H9 (cell line): ENCODE data around the gene SETBP1. TPM values are rescaled to one million over a fixed set of nuclear protein-coding genes. Genes with fewer than 3 reads are reported as not detected.

ENCODE experiments used
- DNase-seq: peaks from one replicate; pipeline ENCODE4 v3.0.0-alpha.2; 2017
- H2AFZ ChIP-seq: one replicate; pipeline ENCODE4 v1.6.1; 2013; ENCODE audit warnings: mild to moderate bottlenecking, low read length, control low read depth, moderate library complexity
- H2AK5ac ChIP-seq: 2 replicates; pipeline ENCODE4 v1.6.1; 2013; ENCODE audit warnings: low read length, control low read depth, mixed read lengths; ENCODE audit not compliant: insufficient read length
- H2BK120ac ChIP-seq: one replicate; pipeline ENCODE4 v1.6.1; 2013; ENCODE audit warnings: low read depth, mild to moderate bottlenecking, low read length, control low read depth, inconsistent platforms; ENCODE audit not compliant: poor library complexity, severe bottlenecking
- H2BK12ac ChIP-seq: 2 replicates; pipeline ENCODE4 v1.6.1; 2013; ENCODE audit warnings: low read length, control low read depth, mixed read lengths, low read depth; ENCODE audit not compliant: insufficient read length
- H2BK15ac ChIP-seq: 2 replicates; pipeline ENCODE4 v1.6.1; 2013; ENCODE audit warnings: low read depth, low read length, control low read depth
- H2BK20ac ChIP-seq: one replicate; pipeline ENCODE4 v1.6.1; 2013; ENCODE audit warnings: low read depth, mild to moderate bottlenecking, low read length, control low read depth, inconsistent platforms; ENCODE audit not compliant: poor library complexity, severe bottlenecking
- H2BK5ac ChIP-seq: 2 replicates; pipeline ENCODE4 v1.6.1; 2013; ENCODE audit warnings: low read length, control low read depth, mixed read lengths; ENCODE audit not compliant: insufficient read length
- H3K14ac ChIP-seq: 2 replicates; pipeline ENCODE4 v1.6.1; 2013; ENCODE audit warnings: low read length, control low read depth; ENCODE audit not compliant: insufficient read depth
- H3K18ac ChIP-seq: 2 replicates; pipeline ENCODE4 v1.6.1; 2013; ENCODE audit warnings: low read depth, mild to moderate bottlenecking, mixed read lengths, low read length, control low read depth; ENCODE audit not compliant: insufficient read length
- H3K23ac ChIP-seq: 2 replicates; pipeline ENCODE4 v1.6.1; 2013; ENCODE audit warnings: low read length, control low read depth, mixed read lengths, low read depth; ENCODE audit not compliant: insufficient read length
- H3K23me2 ChIP-seq: 2 replicates; pipeline ENCODE4 v1.6.1; 2013; ENCODE audit warnings: low read depth, mild to moderate bottlenecking, mixed read lengths, low read length, control low read depth; ENCODE audit not compliant: insufficient read length, poor library complexity, severe bottlenecking
- H3K27ac ChIP-seq: 2 replicates; pipeline ENCODE4 v1.5.1; 2013; ENCODE audit warnings: low read length, control low read depth, mixed read lengths, low read depth; ENCODE audit not compliant: insufficient read length
- H3K27me3 ChIP-seq: 2 replicates; pipeline ENCODE4 v1.6.1; 2013; ENCODE audit warnings: low read length, control low read depth, inconsistent platforms; ENCODE audit not compliant: insufficient read depth
- H3K4ac ChIP-seq: 2 replicates; pipeline ENCODE4 v1.6.1; 2013; ENCODE audit warnings: low read depth, mild to moderate bottlenecking, control low read depth, inconsistent platforms, low read length, moderate library complexity
- H3K4me1 ChIP-seq: 2 replicates; pipeline ENCODE4 v1.6.1; 2013; ENCODE audit warnings: low read length, control low read depth, inconsistent platforms; ENCODE audit not compliant: insufficient read depth
- H3K4me2 ChIP-seq: 2 replicates; pipeline ENCODE4 v1.6.1; 2013; ENCODE audit warnings: low read length, control low read depth, mixed read lengths; ENCODE audit not compliant: insufficient read length, insufficient read depth
- H3K56ac ChIP-seq: 2 replicates; pipeline ENCODE4 v1.6.1; 2013; ENCODE audit warnings: low read depth, mild to moderate bottlenecking, mixed read lengths, low read length, control low read depth; ENCODE audit not compliant: insufficient read length
- H3K79me1 ChIP-seq: 2 replicates; pipeline ENCODE4 v1.6.1; 2013; ENCODE audit warnings: low read depth, mild to moderate bottlenecking, moderate library complexity, low read length, control low read depth, inconsistent platforms; ENCODE audit not compliant: insufficient read depth, poor library complexity, severe bottlenecking
- H3K79me2 ChIP-seq: 2 replicates; pipeline ENCODE4 v1.6.1; 2013; ENCODE audit warnings: low read length, control low read depth, inconsistent platforms; ENCODE audit not compliant: insufficient read depth
- H3K9ac ChIP-seq: 2 replicates; pipeline ENCODE4 v1.6.1; 2013; ENCODE audit warnings: low read length, control low read depth, mixed read lengths; ENCODE audit not compliant: insufficient read length; ENCODE audit errors: extremely low read depth
- H3K9me3 ChIP-seq: one replicate; pipeline ENCODE4 v1.6.1; 2013; ENCODE audit warnings: low read depth, low read length, inconsistent platforms; ENCODE audit not compliant: control insufficient read depth
- H3T11ph ChIP-seq: one replicate; pipeline ENCODE4 v1.6.1; 2013; ENCODE audit warnings: mild to moderate bottlenecking, low read length, control low read depth, inconsistent platforms
- H4K20me1 ChIP-seq: one replicate; pipeline ENCODE4 v1.6.1; 2013; ENCODE audit not compliant: control insufficient read depth, insufficient read length, insufficient read depth
- H4K5ac ChIP-seq: 2 replicates; pipeline ENCODE4 v1.6.1; 2013; ENCODE audit warnings: low read depth, mild to moderate bottlenecking, mixed read lengths, low read length, control low read depth; ENCODE audit not compliant: insufficient read length
- H4K8ac ChIP-seq: replicated peaks from 2 replicates; pipeline ENCODE4 v1.6.1; 2013; ENCODE audit warnings: low read length, control low read depth, mixed read lengths, low read depth; ENCODE audit not compliant: insufficient read length
- H4K91ac ChIP-seq: 2 replicates; pipeline ENCODE4 v1.6.1; 2013; ENCODE audit warnings: low read depth, mild to moderate bottlenecking, moderate library complexity, mixed read lengths, low read length, control low read depth; ENCODE audit not compliant: insufficient read length
- H3K27ac Mint-ChIP-seq, 3 experiments: 2 replicates in 2 of 3; 3 replicates in 1 of 3; pipeline ENCODE4 v1.8.0; 2020 to 2021; ENCODE audit warnings: mixed read lengths in 3 of 3, mild to moderate bottlenecking in 1 of 3, moderate library complexity in 1 of 3
- H3K27me3 Mint-ChIP-seq: 2 replicates; pipeline ENCODE4 v1.8.0; 2021; ENCODE audit warnings: low read depth, mild to moderate bottlenecking, moderate library complexity, mixed read lengths
- H3K36me3 Mint-ChIP-seq, 3 experiments: 2 replicates in 2 of 3; 3 replicates in 1 of 3; pipeline ENCODE4 v1.8.0; 2020 to 2021; ENCODE audit warnings: low read depth in 3 of 3, mixed read lengths in 3 of 3; ENCODE audit not compliant: insufficient read depth in 1 of 3
- H3K4me1 Mint-ChIP-seq, 2 experiments: 2 replicates each; pipeline ENCODE4 v1.8.0; 2020; ENCODE audit warnings: mixed read lengths in 2 of 2
- H3K4me3 Mint-ChIP-seq, 2 experiments: 2 replicates in 1 of 2; 3 replicates in 1 of 2; pipeline ENCODE4 v1.8.0; 2020 to 2021; ENCODE audit warnings: mild to moderate bottlenecking in 2 of 2, mixed read lengths in 2 of 2, moderate library complexity in 1 of 2
- H3K9me3 Mint-ChIP-seq, 2 experiments: 2 replicates in 1 of 2; 3 replicates in 1 of 2; pipeline ENCODE4 v1.8.0; 2020; ENCODE audit warnings: mild to moderate bottlenecking in 2 of 2, mixed read lengths in 2 of 2, moderate library complexity in 1 of 2
- CTCF ChIP-seq: fragments of 200-600 bp; sonication (generic); conservative IDR thresholded peaks from 3 replicates; pipeline ENCODE4 v1.8.0; 2021; ENCODE audit warnings: antibody characterized with exemption, mild to moderate bottlenecking
- WGBS: extraction: QIAGEN DNeasy Blood & Tissue Kit; methylation state at CpG from one replicate; pipeline ENCODE4 v1.1.7; 2013; ENCODE audit warnings: missing lambda C conversion rate, low lambda C conversion rate, mixed read lengths; ENCODE audit not compliant: insufficient read length; ENCODE audit errors: extremely low coverage; 5-methylcytosine and 5-hydroxymethylcytosine counted together
- total RNA-seq: library from RNA; stranded (reverse); gene quantifications from 2 replicates; pipeline ENCODE4 v1.2.1, GENCODE V29; 2021

The SETBP1 gene
- total RNA-seq, 1 experiment from 2014 or later: 4.6 TPM

GRCh38 chr18:45071956-45072355 lies 391.3 kb downstream of the SETBP1 start:
- Histone ChIP-seq H4K5ac (no peak overlapping the region), H2BK20ac (no peak overlapping the region), H2AK5ac (no peak overlapping the region), H3K27me3 (no peaks in the 10 kb centered on the region), H2BK15ac (no peak overlapping the region), H3K79me2 (no peaks in the 10 kb centered on the region), H3K18ac (no peak overlapping the region), H3T11ph (no peak overlapping the region), H3K9me3 (no peaks in the 10 kb centered on the region), H3K27ac (no peak overlapping the region), H3K4me1 (no peaks in the 10 kb centered on the region), H3K23ac (no peak overlapping the region), H2BK12ac (no peak overlapping the region), H3K4me2 (no peak overlapping the region), H4K20me1 (no peaks in the 10 kb centered on the region), H2AFZ (no peak overlapping the region), H3K23me2 (no peaks in the 10 kb centered on the region), H4K8ac (no peak overlapping the region), H2BK5ac (no peak overlapping the region), H3K79me1 (no peaks in the 10 kb centered on the region), H2BK120ac (no peak overlapping the region), H3K14ac (no peak overlapping the region), H3K56ac (no peak overlapping the region), H4K91ac (no peak overlapping the region), H3K9ac (no peak overlapping the region), H3K4ac (no peak overlapping the region)
- TF ChIP-seq CTCF: no peak
- Mint-ChIP-seq H3K9me3 (no peaks in the 10 kb centered on the region), H3K4me3 (no peak overlapping the region), H3K27me3 (no peaks in the 10 kb centered on the region; the same call in 1 of the 2 replicates), H3K4me1 (no peaks in the 10 kb centered on the region), H3K27ac (no peak overlapping the region), H3K36me3 (no peaks in the 10 kb centered on the region)
- no CpG with 5 or more reads among the region's 3 CpGs for WGBS
- no peak for DNase-seq
